Measurements from ENCODE around the gene OR2J2.
"Not testable (repeated sequence)": the region's sequence is repeated elsewhere in the genome, so short reads cannot be mapped to it uniquely, and the experiment has no call there.

OR2J2 gene

DNA sequence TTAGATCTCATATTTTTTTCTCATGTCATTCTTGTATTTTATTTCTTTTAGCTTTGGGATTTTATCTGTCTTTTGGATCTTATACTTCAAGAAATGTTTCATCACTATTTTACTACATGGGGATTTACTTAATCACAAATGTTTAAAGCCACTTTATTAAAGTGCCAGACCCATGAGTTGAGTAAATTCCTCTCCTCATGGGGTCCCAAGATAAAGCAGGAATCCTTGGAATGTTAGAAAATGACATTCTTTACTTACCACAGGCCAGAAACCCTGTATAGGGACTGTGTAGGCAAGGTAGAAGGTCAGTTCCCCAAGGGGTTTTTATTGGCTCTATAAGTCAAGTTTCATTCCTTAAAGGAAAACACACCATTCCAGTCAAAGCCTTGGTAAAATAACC lies 28.4 kb upstream of the OR2J2 start:
- Histone ChIP-seq H2BK5ac (ENCODE audit: low read length) (no peak overlapping the region), H3K36me3 (ENCODE audit: control insufficient read depth, insufficient read depth, low read length) (no peaks in the 10 kb centered on the region), H3K79me1 (ENCODE audit: low read length) (no peaks in the 10 kb centered on the region), H4K5ac (ENCODE audit: low read length) (no peak overlapping the region), H2AK5ac (ENCODE audit: low read length) (no peak overlapping the region), H3K27me3 (ENCODE audit: insufficient read depth, low read length, poor library complexity) (no peaks in the 10 kb centered on the region), H3K18ac (ENCODE audit: low read length) (no peak overlapping the region), H3K4me1 (ENCODE audit: control insufficient read depth, low read depth, low read length) (no peaks in the 10 kb centered on the region), H3K9ac (ENCODE audit: low read length) (no peak overlapping the region), H2BK120ac (ENCODE audit: low read depth, low read length) (no peak overlapping the region), H3K79me2 (ENCODE audit: control insufficient read depth, insufficient read depth, low read length) (no peaks in the 10 kb centered on the region), H3K27ac (ENCODE audit: low read depth, low read length) (no peak overlapping the region), H3K23ac (ENCODE audit: low read length) (no peak overlapping the region), H3K4ac (ENCODE audit: low read depth, low read length) (no peak overlapping the region), H3K4me3 (ENCODE audit: low read length) (no peak overlapping the region), H2BK15ac (replicated peaks; ENCODE audit: low read depth) (no peak overlapping the region), H4K8ac (ENCODE audit: low read depth, low read length) (no peak overlapping the region), H3K56ac (ENCODE audit: low read length) (no peak overlapping the region), H3K4me2 (ENCODE audit: low read length) (no peak overlapping the region)
- DNase-seq = peak; percentile 67

DNA sequence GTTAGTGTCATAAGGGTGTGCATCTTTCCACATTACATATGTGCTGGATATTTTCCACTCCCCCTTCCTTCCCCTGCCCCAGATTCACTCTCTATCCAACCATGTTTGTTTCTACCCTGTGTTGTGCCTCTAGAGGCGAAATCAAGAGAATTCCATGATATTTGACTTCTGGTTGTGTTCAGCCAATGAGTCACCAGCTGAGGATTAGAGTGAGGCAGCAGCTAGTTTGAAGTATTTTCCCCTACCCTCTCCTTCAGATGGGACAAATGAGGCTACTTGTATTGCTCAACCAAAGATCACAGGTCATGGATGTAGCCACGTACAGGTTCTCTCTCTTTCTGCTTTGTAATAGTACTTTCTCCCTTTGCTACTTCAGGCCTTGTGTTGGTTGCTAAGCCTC lies 24.5 kb upstream of the OR2J2 start:
- Histone ChIP-seq H3K27ac (ENCODE audit: low read depth, low read length) (no peak overlapping the region), H3K36me3 (ENCODE audit: control insufficient read depth, insufficient read depth, low read length) (no peaks in the 10 kb centered on the region), H2BK120ac (ENCODE audit: low read depth, low read length) (no peak overlapping the region), H3K18ac (ENCODE audit: low read length) (no peak overlapping the region), H2BK15ac (replicated peaks; ENCODE audit: low read depth) (no peak overlapping the region), H2BK5ac (ENCODE audit: low read length) (no peak overlapping the region), H3K27me3 (ENCODE audit: insufficient read depth, low read length, poor library complexity) (no peaks in the 10 kb centered on the region), H3K4me3 (ENCODE audit: low read length) (no peak overlapping the region), H3K79me2 (ENCODE audit: control insufficient read depth, insufficient read depth, low read length) (no peaks in the 10 kb centered on the region), H3K56ac (ENCODE audit: low read length) (no peak overlapping the region), H3K4me2 (ENCODE audit: low read length) (no peak overlapping the region), H3K79me1 (ENCODE audit: low read length) (no peaks in the 10 kb centered on the region), H3K23ac (ENCODE audit: low read length) (no peak overlapping the region), H2AK5ac (ENCODE audit: low read length) (no peak overlapping the region), H3K4me1 (ENCODE audit: control insufficient read depth, low read depth, low read length) (no peaks in the 10 kb centered on the region), H4K5ac (ENCODE audit: low read length) (no peak overlapping the region), H3K9ac (ENCODE audit: low read length) (no peak overlapping the region), H4K8ac (ENCODE audit: low read depth, low read length) (no peak overlapping the region), H3K4ac (ENCODE audit: low read depth, low read length) (no peak overlapping the region)
- peak; percentile 15 for DNase-seq
- no CpG with 5 or more reads among the region's 2 CpGs for WGBS (ENCODE audit: extremely low coverage, insufficient coverage, low lambda C conversion rate)

- H3K9ac ChIP-seq (ENCODE audit: low read length) = no peak overlapping the region
- no peak overlapping the region for H3K27ac ChIP-seq (ENCODE audit: low read depth, low read length)
- no peak overlapping the region for H2BK15ac ChIP-seq (replicated peaks; ENCODE audit: low read depth)
- H3K4me3 ChIP-seq (ENCODE audit: low read length) = no peak overlapping the region
- WGBS (ENCODE audit: extremely low coverage, insufficient coverage, low lambda C conversion rate) = no CpG with 5 or more reads among the region's 3 CpGs
- no peak overlapping the region for H3K56ac ChIP-seq (ENCODE audit: low read length)
- DNase-seq = no peak
- no peak overlapping the region for H4K5ac ChIP-seq (ENCODE audit: low read length)
- H3K79me1 ChIP-seq (ENCODE audit: low read length) = no peaks in the 10 kb centered on the region
- no peak overlapping the region for H3K23ac ChIP-seq (ENCODE audit: low read length)
- no peak overlapping the region for H4K8ac ChIP-seq (ENCODE audit: low read depth, low read length)
- no peak overlapping the region for H3K4me2 ChIP-seq (ENCODE audit: low read length)
- no peak overlapping the region for H3K4ac ChIP-seq (ENCODE audit: low read depth, low read length)
- no peak overlapping the region for H2BK5ac ChIP-seq (ENCODE audit: low read length)
- no peaks in the 10 kb centered on the region for H3K36me3 ChIP-seq (ENCODE audit: control insufficient read depth, insufficient read depth, low read length)
- no peak overlapping the region for H3K18ac ChIP-seq (ENCODE audit: low read length)
- H2AK5ac ChIP-seq (ENCODE audit: low read length) = no peak overlapping the region
- no peaks in the 10 kb centered on the region for H3K79me2 ChIP-seq (ENCODE audit: control insufficient read depth, insufficient read depth, low read length)
- no peaks in the 10 kb centered on the region for H3K27me3 ChIP-seq (ENCODE audit: insufficient read depth, low read length, poor library complexity)
- no peaks in the 10 kb centered on the region for H3K4me1 ChIP-seq (ENCODE audit: control insufficient read depth, low read depth, low read length)
- H2BK120ac ChIP-seq (ENCODE audit: low read depth, low read length) = no peak overlapping the region
Observed at GRCh38 chr6:29147074-29147473, 23.6 kb upstream of the OR2J2 start.

- DNase-seq; H3K4me3 ChIP-seq (ENCODE audit: low read length): not testable (repeated sequence)
- no CpG with 5 or more reads among the region's 3 CpGs for WGBS (ENCODE audit: extremely low coverage, insufficient coverage, low lambda C conversion rate)
Observed at GRCh38 chr6:29149444-29149843, 21.3 kb upstream of the OR2J2 start.

DNA sequence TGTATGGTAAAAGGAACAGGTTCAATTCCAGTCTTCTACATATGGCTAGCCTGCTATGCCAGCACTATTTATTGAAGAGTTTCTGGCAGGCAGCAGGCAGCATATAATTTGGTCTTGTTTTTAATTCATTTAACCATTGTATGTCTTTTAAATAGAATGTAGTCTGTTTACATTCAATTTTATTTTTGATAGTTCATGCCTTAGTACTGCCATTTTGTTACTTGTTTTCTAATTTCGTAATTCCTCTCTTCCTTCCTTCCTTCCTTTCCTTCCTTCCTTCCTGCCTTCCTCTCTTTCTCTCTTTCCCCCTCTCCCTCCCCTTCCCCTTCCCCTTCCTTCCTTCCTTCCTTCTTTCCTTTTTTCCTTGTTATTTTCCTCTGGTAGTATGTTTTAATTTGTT lies 17.6 kb upstream of the OR2J2 start:
- Histone ChIP-seq H3K27ac (ENCODE audit: low read depth, low read length) (no peak overlapping the region), H2BK5ac (ENCODE audit: low read length) (no peak overlapping the region), H3K79me1 (ENCODE audit: low read length) (no peaks in the 10 kb centered on the region), H2BK15ac (replicated peaks; ENCODE audit: low read depth) (no peak overlapping the region), H3K4me1 (ENCODE audit: control insufficient read depth, low read depth, low read length) (no peaks in the 10 kb centered on the region), H3K4me2 (ENCODE audit: low read length) (no peak overlapping the region), H3K27me3 (ENCODE audit: insufficient read depth, low read length, poor library complexity) (no peaks in the 10 kb centered on the region), H3K4me3 (ENCODE audit: low read length) (no peak overlapping the region), H3K9ac (ENCODE audit: low read length) (no peak overlapping the region), H3K23ac (ENCODE audit: low read length) (no peak overlapping the region), H2AK5ac (ENCODE audit: low read length) (no peak overlapping the region), H3K18ac (ENCODE audit: low read length) (no peak overlapping the region), H3K79me2 (ENCODE audit: control insufficient read depth, insufficient read depth, low read length) (no peaks in the 10 kb centered on the region), H3K4ac (ENCODE audit: low read depth, low read length) (no peak overlapping the region), H3K36me3 (ENCODE audit: control insufficient read depth, insufficient read depth, low read length) (no peaks in the 10 kb centered on the region), H2BK120ac (ENCODE audit: low read depth, low read length) (no peak overlapping the region), H4K5ac (ENCODE audit: low read length) (no peak overlapping the region), H3K56ac (ENCODE audit: low read length) (no peak overlapping the region), H4K8ac (ENCODE audit: low read depth, low read length) (no peak overlapping the region)
- no CpG with 5 or more reads among the region's 1 CpG for WGBS (ENCODE audit: extremely low coverage, insufficient coverage, low lambda C conversion rate)
- no peak for DNase-seq

More at GRCh38 chr6:29149444-29149843, 21.3 kb upstream of the OR2J2 start:
- not testable (repeated sequence) for H3K4me1 ChIP-seq (ENCODE audit: control insufficient read depth, low read depth, low read length); H3K4me2 ChIP-seq (ENCODE audit: low read length); H3K27ac ChIP-seq (ENCODE audit: low read depth, low read length); H3K27me3 ChIP-seq (ENCODE audit: insufficient read depth, low read length, poor library complexity); H3K9ac ChIP-seq (ENCODE audit: low read length); H2BK15ac ChIP-seq (replicated peaks; ENCODE audit: low read depth); H4K8ac ChIP-seq (ENCODE audit: low read depth, low read length); H3K18ac ChIP-seq (ENCODE audit: low read length); H3K79me2 ChIP-seq (ENCODE audit: control insufficient read depth, insufficient read depth, low read length); H3K56ac ChIP-seq (ENCODE audit: low read length); H2BK120ac ChIP-seq (ENCODE audit: low read depth, low read length); H2BK5ac ChIP-seq (ENCODE audit: low read length); H2AK5ac ChIP-seq (ENCODE audit: low read length); H3K79me1 ChIP-seq (ENCODE audit: low read length); H3K36me3 ChIP-seq (ENCODE audit: control insufficient read depth, insufficient read depth, low read length); H4K5ac ChIP-seq (ENCODE audit: low read length); H3K23ac ChIP-seq (ENCODE audit: low read length); H3K4ac ChIP-seq (ENCODE audit: low read depth, low read length)

DNA sequence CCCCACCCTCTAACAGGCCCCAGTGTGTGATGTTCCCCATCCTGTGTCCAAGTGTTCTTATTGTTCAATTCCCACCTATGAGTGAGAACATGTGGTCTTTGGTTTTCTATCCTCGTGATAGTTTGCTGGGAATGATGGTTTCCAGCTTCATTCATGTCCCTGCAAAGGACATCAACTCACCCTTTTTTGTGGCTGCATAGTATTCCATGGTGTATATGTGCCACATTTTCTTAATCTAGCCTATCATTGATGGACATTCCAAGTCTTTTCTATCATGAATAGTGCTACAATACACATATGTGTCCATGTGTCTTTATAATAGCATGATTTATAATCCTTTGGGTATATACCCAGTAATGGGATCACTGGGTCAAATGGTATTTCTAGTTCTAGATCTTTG lies 15.5 kb upstream of the OR2J2 start:
- no CpG with 5 or more reads among the region's 1 CpG for WGBS (ENCODE audit: extremely low coverage, insufficient coverage, low lambda C conversion rate)
- not testable (repeated sequence) for H3K56ac ChIP-seq (ENCODE audit: low read length); H3K36me3 ChIP-seq (ENCODE audit: control insufficient read depth, insufficient read depth, low read length); H3K4me3 ChIP-seq (ENCODE audit: low read length); H3K79me2 ChIP-seq (ENCODE audit: control insufficient read depth, insufficient read depth, low read length); H3K27ac ChIP-seq (ENCODE audit: low read depth, low read length); H3K18ac ChIP-seq (ENCODE audit: low read length); H2BK15ac ChIP-seq (replicated peaks; ENCODE audit: low read depth); H3K23ac ChIP-seq (ENCODE audit: low read length); H3K27me3 ChIP-seq (ENCODE audit: insufficient read depth, low read length, poor library complexity); H2BK120ac ChIP-seq (ENCODE audit: low read depth, low read length); H3K9ac ChIP-seq (ENCODE audit: low read length); H3K4ac ChIP-seq (ENCODE audit: low read depth, low read length); H3K79me1 ChIP-seq (ENCODE audit: low read length); DNase-seq; H4K8ac ChIP-seq (ENCODE audit: low read depth, low read length); H3K4me1 ChIP-seq (ENCODE audit: control insufficient read depth, low read depth, low read length); H4K5ac ChIP-seq (ENCODE audit: low read length); H2AK5ac ChIP-seq (ENCODE audit: low read length); H2BK5ac ChIP-seq (ENCODE audit: low read length); H3K4me2 ChIP-seq (ENCODE audit: low read length)

Measured in mesendoderm (in vitro differentiated cells).